ENCODE measurements around the gene OR8B3. TPM values are rescaled to one million over a fixed set of nuclear protein-coding genes. Genes with fewer than 3 reads are reported as not detected.
"Not testable (repeated sequence)": the region's sequence is repeated elsewhere in the genome, so short reads cannot be mapped to it uniquely, and the experiment has no call there.

OR8B3 gene, protein sequence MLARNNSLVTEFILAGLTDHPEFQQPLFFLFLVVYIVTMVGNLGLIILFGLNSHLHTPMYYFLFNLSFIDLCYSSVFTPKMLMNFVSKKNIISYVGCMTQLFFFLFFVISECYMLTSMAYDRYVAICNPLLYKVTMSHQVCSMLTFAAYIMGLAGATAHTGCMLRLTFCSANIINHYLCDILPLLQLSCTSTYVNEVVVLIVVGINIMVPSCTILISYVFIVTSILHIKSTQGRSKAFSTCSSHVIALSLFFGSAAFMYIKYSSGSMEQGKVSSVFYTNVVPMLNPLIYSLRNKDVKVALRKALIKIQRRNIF
- total RNA-seq: not detected

DNA sequence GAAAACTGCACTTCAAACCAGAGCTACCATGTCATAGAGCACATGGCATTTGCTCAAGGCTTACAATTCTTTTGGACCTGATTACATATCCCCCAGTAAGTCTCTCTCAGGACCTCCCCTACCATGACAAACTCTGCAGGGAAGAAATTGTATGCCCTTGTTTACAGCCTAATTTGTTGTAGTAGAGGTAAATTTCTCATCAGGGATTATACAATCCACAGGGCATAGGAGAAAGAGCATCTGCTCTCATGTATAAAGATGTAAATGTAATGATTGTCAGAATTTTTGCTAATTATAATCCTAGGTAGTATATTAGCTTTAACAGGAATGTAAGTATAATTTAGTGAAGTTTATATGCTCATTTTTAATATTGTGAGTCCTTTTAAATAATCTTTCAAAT lies at the start of gene OR8B3:
Gene OR8B3 (minus strand): TSS at position 101 of the 400 bp plus-strand sequence. CDS start 1,673 bp downstream, outside the sequence.
- DNase-seq (ENCODE audit: low spot score): no peak

DNA sequence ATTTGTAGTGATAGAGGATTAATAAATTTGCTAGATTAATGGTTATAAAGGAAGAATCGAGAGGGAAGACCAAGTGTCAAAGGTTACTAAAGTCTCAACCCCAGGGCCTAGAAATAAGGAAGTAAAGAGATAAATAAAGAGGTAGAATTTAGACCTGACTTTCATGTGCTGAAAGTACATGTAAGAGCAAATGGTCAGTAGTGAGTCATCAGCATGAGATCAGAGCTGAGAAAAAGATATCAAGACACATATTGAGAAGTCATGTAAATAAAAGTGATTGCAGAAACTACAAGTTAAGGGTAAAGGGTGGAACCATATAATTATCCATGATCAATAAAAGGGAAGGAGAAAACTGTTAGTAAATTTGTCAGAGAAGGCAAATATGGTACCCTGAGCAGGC lies 48.1 kb upstream of the OR8B3 start:
- no peak for DNase-seq (ENCODE audit: low spot score)

DNA sequence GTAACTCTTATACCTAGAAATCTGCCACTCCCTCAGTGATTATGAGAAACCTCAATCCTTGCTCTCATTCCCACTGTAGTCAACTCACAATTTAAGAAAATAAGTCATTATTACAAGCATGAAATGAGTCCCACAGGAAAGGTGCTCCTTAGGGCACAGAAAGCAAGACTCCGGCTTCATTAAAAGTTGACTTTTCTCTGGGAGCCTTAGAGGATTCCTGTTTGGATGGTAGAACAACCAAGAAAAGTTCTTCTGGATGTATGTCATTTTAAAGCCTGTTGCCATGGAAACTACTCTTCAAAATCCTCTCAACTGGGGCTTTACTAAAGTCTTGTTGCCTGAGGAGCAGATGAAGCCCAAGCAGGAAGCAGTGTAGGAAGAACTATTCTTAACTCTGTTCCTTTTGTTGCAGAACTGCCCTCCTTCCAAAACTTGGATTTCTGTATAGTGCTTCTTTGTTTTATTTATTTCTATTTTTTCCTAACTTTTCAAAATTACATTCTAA lies 46.9 kb upstream of the OR8B3 start, which contains the start of gene OR8B8:
Gene OR8B8 (minus strand): TSS at position 51 of the 505 bp plus-strand sequence. CDS start 4,611 bp downstream, outside the sequence.
- DNase-seq (ENCODE audit: low spot score): no peak

DNA sequence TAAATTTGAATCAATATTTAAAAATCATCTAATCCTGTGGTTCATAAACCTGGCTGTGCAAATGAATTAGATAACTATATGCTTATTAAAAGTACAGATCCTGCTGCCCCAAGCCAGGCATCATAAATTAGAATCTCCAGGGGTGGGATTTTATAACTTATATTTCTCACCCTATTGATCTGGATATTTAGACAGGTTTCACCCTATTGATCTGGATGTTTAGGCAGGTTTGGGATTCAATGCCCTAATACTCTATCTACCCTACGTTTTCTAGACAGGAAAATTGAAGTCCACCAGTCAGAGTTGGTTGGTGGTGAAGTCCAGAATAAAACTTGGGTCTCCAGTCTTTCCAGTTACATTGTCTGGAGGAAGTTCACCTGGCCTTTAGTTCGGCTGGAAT lies 44.0 kb upstream of the OR8B3 start:
- DNase-seq (ENCODE audit: low spot score): no peak

DNA sequence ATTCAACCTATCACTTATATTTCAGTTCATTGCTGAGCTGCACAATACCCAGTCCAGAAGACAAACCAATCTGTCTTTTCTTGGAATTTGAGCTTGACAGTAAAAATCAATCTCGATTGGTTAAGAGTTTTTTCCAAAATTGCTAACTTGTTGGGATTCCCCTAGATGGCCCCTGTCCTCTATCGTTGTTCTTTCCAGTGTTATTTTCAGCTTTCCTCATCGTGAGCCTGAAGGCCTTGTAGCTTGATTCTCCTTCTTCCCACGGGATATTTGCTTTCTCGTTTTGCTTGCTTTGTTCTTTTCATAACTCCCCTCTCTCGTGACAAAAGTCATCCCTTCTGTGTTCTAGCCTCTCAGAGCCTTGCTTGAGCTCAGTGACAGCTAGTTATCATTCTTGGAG lies 43.6 kb upstream of the OR8B3 start:
- DNase-seq (ENCODE audit: low spot score): no peak

DNA sequence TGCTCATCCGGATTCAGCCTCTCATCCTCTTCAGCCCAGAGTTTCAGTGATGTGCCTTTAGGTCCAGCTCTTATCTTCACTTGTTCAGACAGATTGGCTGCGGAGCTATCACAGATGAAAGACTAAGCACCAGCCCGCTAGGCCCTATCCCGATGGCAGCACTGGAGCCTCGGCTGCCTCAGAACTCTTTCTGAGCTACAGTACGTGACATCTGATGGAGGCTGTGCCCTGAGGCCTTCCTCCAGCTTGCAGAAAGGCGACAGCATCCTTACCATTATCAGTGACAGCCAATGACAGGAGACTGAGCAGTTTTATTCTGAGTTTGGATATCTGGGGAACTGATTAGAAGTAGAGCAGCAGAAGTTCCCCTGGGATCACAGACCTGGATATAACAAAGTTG lies 42.7 kb upstream of the OR8B3 start:
- DNase-seq (ENCODE audit: low spot score): no peak

DNA sequence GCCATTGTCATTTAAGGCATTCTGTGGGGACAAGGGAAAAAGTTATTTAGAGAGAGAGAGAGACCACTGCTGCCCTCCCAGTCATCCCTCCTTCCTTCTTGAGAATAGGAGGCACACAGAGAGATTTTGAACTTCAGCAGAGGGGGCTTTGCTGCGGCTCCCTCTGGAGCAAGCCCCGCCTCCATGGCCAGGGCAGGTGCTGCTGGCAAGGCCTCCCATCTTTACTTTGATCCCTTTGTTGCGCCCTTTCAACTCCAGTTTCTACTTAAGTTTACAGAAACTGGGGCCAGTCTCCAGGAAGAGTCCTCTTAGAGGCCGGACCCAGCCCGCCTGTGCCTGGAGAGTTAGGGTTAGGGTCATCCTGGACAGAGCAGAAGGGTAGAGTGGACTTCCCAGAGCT lies 42.3 kb upstream of the OR8B3 start:
- no peak for DNase-seq (ENCODE audit: low spot score)

DNA sequence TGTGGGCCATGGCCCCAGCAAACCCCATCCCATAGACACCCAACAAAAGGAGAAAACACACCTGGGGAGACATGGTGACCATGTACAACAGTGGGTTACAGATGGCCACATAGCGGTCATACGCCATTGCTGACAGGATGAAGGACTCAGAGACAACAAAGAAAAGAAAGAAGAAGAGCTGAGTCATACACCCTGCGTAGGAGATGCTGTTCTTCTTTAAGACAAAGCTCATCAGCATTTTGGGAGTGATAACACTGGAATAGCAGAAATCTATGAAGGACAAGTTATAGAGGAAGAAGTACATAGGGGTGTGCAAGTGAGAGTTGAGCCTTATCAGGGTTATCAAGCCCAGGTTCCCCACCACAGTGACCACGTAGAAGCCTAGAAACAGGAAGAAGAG lies 41.8 kb upstream of the OR8B3 start:
- no peak for DNase-seq (ENCODE audit: low spot score)

DNA sequence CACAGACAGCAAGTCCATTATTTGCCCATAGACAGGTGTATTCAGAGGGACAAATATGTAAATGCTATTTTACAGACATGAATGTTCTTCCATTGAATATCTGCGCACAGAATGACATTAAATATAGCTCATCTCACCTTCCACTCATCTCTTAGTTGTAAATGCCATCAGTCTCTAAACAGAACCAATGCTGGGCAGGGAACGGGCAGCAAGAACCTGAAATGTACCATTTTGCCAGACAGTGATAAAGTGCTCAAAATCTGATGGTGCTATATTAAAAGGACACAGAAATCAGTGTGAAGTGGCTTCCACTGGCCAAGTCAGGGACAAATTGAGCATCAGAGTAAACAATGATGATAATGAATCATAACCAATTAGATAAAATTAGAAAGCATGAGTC lies 35.9 kb upstream of the OR8B3 start:
- no peak for DNase-seq (ENCODE audit: low spot score)

DNA sequence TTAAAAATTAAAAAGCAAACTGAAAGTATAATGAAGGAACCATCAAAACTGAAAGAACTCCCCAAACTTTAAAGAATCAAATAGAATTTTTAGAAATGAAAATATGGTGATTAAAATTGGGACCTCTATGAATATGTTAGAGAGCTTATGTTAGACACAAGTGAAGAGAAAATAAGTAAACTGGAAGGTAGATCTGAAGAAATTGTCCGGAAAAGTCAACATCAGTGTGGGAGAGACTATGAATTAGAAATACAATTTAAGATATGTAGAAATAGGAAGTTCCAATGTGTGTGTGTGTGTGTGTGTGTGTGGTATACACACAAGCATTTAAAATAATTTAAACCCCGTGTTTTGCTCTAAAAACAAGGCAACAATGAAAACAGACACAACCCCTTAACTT lies 30.8 kb upstream of the OR8B3 start:
- no peak for DNase-seq (ENCODE audit: low spot score)

DNA sequence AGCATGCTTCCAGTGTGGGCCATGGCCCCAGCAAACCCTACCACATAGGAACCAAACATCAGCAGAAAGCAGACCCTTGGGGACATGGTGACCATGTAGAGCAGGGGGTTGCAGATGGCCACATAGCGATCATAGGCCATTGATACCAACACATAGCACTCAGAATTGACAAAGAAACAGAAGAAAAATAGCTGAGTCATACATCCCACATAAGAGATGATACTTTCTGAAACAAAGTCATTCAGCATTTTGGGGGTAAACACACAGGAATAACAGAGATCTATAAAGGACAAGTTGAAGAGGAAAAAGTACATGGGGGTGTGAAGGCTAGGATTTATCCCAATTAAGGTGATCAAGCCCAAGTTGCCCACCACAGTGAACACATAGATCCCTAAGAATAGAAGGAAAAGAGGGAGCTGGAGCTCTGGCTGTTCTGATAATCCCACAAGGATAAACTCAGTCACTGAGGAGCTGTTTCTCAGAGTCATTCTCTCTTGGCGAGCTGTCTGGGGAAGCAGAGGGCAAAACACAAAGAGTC lies 25.6 kb upstream of the OR8B3 start, which contains the start of gene OR8B4:
Gene OR8B4 (minus strand): TSS at position 488 of the 538 bp plus-strand sequence. CDS start 0 bp downstream, at position 488.
- no peak for DNase-seq (ENCODE audit: low spot score)

DNA sequence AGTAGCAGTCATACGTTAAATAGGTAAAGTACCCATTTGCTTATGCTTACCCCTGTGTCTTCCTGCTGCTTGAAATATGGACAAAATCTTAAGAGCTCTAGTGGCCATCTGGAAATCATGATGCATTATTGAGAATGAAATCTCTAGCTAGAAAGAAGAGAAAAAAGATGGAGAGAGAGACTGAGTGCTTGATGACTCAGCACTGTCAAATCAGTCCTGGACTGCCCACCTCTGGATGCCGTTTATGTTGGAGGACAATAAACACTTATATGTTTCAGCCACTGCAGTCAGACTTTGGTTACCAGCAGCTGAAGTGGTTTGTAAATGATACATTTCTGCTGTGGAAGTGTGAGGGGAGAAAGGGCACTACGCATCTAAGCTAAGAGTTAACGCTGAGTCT lies 22.2 kb upstream of the OR8B3 start:
- DNase-seq (ENCODE audit: low spot score): no peak

DNA sequence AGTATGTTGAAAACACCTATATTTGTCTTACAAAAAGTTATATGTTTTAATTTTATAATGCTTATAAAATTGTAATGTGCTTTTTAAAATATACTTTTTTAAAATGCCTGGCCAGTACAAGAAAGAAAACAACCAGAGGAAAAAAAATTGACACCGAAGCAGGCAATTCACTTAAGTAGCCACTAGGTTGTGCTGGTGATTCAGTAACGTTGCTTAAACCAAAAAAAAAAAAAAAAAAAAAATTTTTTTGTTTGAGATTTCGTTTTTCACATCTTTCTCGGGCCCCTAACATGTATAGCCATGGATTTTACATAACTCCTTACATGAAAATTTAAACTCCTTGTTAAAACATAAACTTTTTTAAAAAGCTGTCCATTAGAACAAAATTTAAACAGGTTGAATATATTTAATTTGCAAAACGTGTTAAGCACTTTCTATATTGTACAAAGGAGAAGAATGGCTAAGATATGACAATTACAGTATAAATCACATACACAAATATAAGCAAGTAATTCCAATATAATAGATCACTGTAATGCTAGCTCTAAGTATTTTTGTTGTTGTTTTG lies 16.6 kb upstream of the OR8B3 start:
- DNase-seq (ENCODE audit: low spot score): no peak

DNA sequence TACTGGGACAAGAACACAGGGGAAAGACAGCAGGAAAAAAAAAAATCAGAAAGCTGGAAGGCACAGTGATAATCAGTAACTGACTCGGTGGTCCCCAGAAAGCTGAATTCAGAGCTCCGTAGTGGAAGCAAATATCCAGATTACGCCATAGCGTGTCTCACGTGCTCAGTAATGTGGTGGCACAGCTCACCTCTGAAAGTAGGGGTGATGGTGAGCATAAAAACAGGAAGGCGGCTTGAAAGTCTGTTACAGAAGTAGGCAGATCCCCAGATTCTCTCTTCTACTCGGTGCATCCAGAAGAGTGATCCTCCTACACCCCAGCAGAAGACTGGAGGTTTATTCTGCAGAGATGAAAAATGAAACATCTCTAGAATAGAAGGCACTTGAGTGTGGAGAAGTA lies 11.1 kb upstream of the OR8B3 start:
- DNase-seq (ENCODE audit: low spot score): no peak

DNA sequence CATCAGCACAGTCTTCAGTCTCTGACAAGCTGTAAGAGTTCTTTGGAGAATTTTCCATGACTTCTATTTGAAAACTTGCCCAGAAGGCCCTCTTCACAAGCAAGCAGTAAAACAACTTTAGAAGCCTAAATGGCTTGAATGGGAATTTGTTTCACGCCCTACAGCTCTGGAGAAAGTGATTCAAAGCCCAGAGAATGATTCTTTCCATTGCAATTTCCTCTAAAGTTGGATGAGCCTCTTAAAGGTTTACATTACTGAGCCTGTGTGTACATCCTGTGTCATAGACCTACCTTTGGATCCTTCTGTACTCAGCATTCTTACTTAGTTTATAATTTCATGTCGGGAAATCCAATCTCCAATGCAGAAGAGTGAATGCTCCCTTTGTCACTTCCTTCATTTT lies 6.8 kb upstream of the OR8B3 start:
- no peak for DNase-seq (ENCODE audit: low spot score)

DNA sequence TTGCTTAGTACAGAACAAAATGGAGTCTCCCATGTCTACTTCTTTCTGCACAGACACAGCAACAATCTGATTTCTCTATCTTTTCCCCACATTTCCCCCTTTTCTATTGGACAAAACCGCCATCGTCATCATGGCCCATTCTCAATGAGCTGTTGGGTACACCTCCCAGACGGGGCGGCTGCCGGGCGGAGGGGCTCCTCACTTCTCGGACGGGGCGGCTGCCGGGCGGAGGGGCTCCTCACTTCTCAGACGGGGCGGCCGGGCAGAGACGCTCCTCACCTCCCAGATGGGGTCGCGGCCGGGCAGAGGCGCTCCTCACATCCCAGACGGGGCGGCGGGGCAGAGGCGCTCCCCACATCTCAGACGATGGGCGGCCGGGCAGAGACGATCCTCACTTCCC lies 4.4 kb upstream of the OR8B3 start:
- DNase-seq (ENCODE audit: low spot score): not testable (repeated sequence)

DNA sequence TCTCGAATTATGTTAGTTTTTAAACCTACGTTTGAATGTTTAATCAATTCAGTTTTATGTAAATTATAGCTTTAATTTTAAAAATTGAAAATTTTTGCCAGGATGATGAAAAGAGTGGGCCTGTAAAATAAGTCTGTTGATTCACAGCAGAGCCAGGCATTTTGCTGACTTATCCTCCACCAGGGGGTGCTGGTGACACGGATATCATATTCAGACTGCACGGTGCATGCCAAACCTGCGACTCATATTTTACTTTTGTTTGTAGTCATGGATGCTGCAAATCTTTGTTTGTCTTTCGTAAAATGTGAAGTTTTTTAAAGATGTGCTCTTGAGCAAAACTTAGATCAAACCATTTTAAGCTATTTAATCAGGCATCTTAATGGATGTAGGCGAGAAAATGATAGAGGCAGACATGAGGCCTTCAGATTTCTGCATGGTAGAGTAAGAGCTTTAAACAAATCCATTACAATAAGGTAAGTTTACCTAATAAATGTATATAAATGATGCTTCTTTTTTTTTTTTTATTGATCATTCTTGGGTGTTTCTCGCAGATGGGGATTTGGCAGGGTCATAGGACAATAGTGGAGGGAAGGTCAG lies 3.6 kb upstream of the OR8B3 start:
- DNase-seq (ENCODE audit: low spot score): peak; percentile 53

DNA sequence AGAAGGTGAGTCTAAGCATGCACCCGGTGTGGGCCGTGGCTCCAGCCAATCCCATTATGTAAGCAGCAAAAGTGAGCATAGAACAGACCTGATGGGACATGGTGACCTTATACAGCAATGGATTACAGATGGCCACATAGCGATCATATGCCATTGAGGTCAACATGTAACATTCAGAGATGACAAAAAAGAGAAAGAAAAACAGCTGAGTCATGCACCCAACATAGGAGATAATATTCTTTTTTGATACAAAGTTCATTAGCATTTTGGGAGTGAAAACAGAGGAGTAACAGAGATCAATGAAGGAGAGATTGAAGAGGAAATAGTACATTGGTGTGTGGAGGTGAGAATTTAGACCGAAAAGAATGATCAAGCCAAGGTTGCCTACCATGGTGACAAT lies 2.0 kb downstream of the OR8B3 start:
- not testable (repeated sequence) for DNase-seq (ENCODE audit: low spot score)

DNA sequence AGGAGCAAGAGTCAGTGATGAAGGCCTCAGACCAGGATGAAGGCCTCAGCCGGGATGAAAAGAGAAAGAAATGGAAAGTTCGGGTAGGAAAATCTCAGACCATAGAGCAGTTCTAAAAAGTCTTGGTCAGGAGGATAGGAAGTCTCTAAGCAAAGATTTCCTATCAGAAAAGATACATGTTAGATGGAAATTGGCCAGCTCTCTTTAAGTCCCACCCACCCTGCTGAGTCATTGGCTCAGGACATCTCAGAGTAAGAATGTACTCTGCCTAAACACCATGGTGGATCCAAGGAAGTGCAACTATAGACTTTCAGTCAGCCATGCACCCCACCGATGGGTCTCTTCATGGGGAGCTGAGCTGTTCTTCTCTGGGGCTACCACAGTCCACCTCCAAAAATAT lies 4.4 kb downstream of the OR8B3 start:
- DNase-seq (ENCODE audit: low spot score): no peak

DNA sequence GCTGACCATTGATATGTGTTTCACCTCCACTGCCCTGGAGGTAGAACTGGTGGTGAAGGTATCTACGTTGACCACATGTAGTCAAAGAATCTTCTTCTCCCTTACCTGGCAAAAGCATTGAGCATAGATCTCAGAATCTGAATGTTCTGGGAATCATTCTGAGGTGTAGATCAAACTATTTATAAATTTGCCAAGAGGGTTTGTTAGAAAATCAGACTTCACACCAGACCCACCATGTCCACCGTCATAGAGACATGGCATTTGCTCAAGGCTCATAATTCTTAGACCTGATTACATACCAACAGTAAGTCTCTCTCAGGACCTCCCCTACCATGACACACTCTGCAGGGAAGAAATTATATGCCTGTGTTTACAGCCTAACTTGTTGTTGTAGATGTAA lies 14.4 kb downstream of the OR8B3 start, which contains the start of gene OR8B2:
Gene OR8B2 (minus strand): TSS at position 101 of the 400 bp plus-strand sequence. CDS start 1,156 bp downstream, outside the sequence.
- no peak for DNase-seq (ENCODE audit: low spot score)

DNA sequence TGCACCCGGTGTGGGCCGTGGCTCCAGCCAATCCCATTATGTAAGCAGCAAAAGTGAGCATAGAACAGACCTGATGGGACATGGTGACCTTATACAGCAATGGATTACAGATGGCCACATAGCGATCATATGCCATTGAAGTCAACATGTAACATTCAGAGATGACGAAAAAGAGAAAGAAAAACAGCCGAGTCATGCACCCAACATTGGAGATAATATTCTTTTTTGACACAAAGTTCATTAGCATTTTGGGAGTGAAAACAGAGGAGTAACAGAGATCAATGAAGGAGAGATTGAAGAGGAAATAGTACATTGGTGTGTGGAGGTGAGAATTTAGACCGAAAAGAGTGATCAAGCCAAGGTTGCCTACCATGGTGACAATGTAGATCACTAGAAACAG lies 16.0 kb downstream of the OR8B3 start:
- DNase-seq (ENCODE audit: low spot score): not testable (repeated sequence)

DNA sequence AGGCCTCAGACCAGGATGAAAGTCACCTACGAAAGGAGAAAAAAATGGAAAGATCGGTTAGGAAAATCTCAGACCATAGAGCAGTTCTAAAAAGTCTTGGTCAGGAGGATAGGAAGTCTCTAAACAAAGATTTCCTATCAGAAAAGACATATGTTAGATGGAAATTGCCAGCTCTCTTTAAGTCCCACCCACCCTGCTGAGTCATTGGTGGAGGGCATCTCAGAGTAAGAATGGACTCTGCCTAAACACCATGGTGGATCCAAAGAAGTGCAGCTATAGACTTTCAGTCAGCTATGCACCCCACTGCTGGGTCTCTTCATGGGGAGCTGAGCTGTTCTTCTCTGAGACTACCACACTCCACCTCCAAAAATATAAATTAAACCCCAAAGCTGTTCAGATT lies 18.2 kb downstream of the OR8B3 start:
- DNase-seq (ENCODE audit: low spot score): no peak

Measured in mucosa of gallbladder (tissue), 1 donor.